K562 (cell line): Measurements from ENCODE around the gene MADCAM1. TPM values are rescaled to one million over a fixed set of nuclear protein-coding genes. Genes with fewer than 3 reads are reported as not detected.

Experiments used
- BCOR ChIP-seq: fragments of 450-650 bp; IDR thresholded peaks from 2 replicates; pipeline ENCODE4 v1.6.1; 2016
- BRD4 ChIP-seq: fragments of 200-600 bp; sonication (generic); IDR thresholded peaks from 2 replicates; pipeline ENCODE4 v1.6.1; 2017; ENCODE audit warnings: inconsistent platforms
- CBFA2T2 ChIP-seq: fragments of 450-650 bp; conservative IDR thresholded peaks from 2 replicates; pipeline ENCODE4 v1.6.1; 2017; ENCODE audit warnings: mild to moderate bottlenecking
- CHD1 ChIP-seq: fragments of 200-600 bp; sonication (generic); IDR thresholded peaks from one replicate; pipeline ENCODE4 v1.6.1; 2012; ENCODE audit warnings: mild to moderate bottlenecking, moderate library complexity, low read length, inconsistent platforms
- CREM ChIP-seq: IDR thresholded peaks from 2 replicates; pipeline ENCODE4 v1.6.1; 2014; ENCODE audit warnings: antibody characterized with exemption, low read depth
- EP400 ChIP-seq: fragments of 450-650 bp; IDR thresholded peaks from 2 replicates; pipeline ENCODE4 v1.6.1; 2017; ENCODE audit warnings: antibody characterized with exemption, mild to moderate bottlenecking, moderate library complexity
- FOSL1 ChIP-seq: fragments of 200-800 bp; sonication (Bioruptor generic); conservative IDR thresholded peaks from 2 replicates; pipeline ENCODE4 v1.6.1; 2016; ENCODE audit warnings: missing genetic modification characterization, missing compliant biosample characterization
- HSF4 ChIP-seq: fragments of 250-450 bp; sonication (Bioruptor Pico); IDR thresholded peaks from 2 replicates; pipeline ENCODE4 v2.1.2; 2022; ENCODE audit warnings: mild to moderate bottlenecking, moderate library complexity, borderline replicate concordance
- KHSRP ChIP-seq: fragments of 450-650 bp; IDR thresholded peaks from 2 replicates; pipeline ENCODE4 v1.6.1; 2017
- NCOA2 ChIP-seq, 2 experiments: fragments of 450-650 bp; IDR thresholded peaks; 2 replicates each; pipeline ENCODE4 v1.6.1; 2018; ENCODE audit warnings: mild to moderate bottlenecking in 2 of 2, moderate library complexity in 1 of 2; ENCODE audit not compliant: partially characterized antibody in 2 of 2
- NR3C1 ChIP-seq: sonication (generic); formaldehyde crosslinking; IDR thresholded peaks from 2 replicates; pipeline ENCODE4 v1.8.1; 2022; ENCODE audit warnings: missing genetic modification reagents
- RBM34 ChIP-seq: fragments of 200-400 bp; formaldehyde crosslinking; IDR thresholded peaks from 2 replicates; pipeline ENCODE4 v1.6.1; 2018; ENCODE audit warnings: low read length, borderline replicate concordance; ENCODE audit not compliant: insufficient read depth
- SETDB1 ChIP-seq: IDR thresholded peaks from one replicate; pipeline ENCODE4 v1.6.1; 2012; ENCODE audit warnings: low read length, control low read depth, inconsistent platforms
- SMAD1 ChIP-seq: fragments of 150-350 bp; IDR thresholded peaks from 2 replicates; pipeline ENCODE4 v1.6.1; 2014; ENCODE audit warnings: low read length, low read depth; ENCODE audit not compliant: partially characterized antibody
- SP1 ChIP-seq: sonication (generic); formaldehyde crosslinking; IDR thresholded peaks from 2 replicates; pipeline ENCODE4 v1.8.1; 2022; ENCODE audit warnings: mild to moderate bottlenecking, missing genetic modification reagents
- SREBF2 ChIP-seq: sonication (generic); formaldehyde crosslinking; IDR thresholded peaks from 2 replicates; pipeline ENCODE4 v1.4.0; 2020; ENCODE audit warnings: mild to moderate bottlenecking, missing genetic modification reagents
- TCF3 ChIP-seq: sonication (generic); formaldehyde crosslinking; IDR thresholded peaks from 2 replicates; pipeline ENCODE4 v1.4.0; 2020; ENCODE audit warnings: mild to moderate bottlenecking, missing genetic modification reagents
- TOE1 ChIP-seq, 2 experiments: fragments of 450-650 bp in 1 of 2; sonication (generic) in 1 of 2; formaldehyde crosslinking in 1 of 2; IDR thresholded peaks; 2 replicates each; pipeline versions ENCODE4 v1.7.1 to v1.8.0; 2016 to 2022; ENCODE audit warnings: borderline replicate concordance in 2 of 2, mild to moderate bottlenecking in 2 of 2, antibody characterized with exemption in 1 of 2, inconsistent platforms in 1 of 2, low read depth in 1 of 2, missing genetic modification reagents in 1 of 2, moderate library complexity in 1 of 2
- ZBTB17 ChIP-seq: fragments of 450-650 bp; formaldehyde crosslinking; IDR thresholded peaks from 2 replicates; pipeline ENCODE4 v1.4.0; 2020; ENCODE audit warnings: mild to moderate bottlenecking
- ZNF589 ChIP-seq: fragments of 200-800 bp; sonication (Bioruptor generic); IDR thresholded peaks from 2 replicates; pipeline ENCODE4 v1.6.1; 2016; ENCODE audit warnings: low read depth, missing genetic modification characterization, missing compliant biosample characterization
- polyA plus RNA-seq, 8 experiments: library from polyadenylated mRNA; depleted of rRNA in 4 of 8; stranded (reverse) in 5 of 8; unstranded in 3 of 8; fragments of >200 nt; fragmentation: Nextera tagmentation in 2 of 8; fragmentation: Illumina TruSeq in 1 of 8; extraction: Ambion mirVana in 2 of 8; extraction: Trizol in 1 of 8; gene quantifications; 2 replicates each; pipeline versions ENCODE4 v1.2.1 to v1.2.3, GENCODE V29; 2011 to 2014; ENCODE audit warnings: inconsistent platforms in 1 of 8, missing spikeins in 1 of 8
- total RNA-seq, 7 experiments: library from RNA; depleted of rRNA in 6 of 7; stranded (reverse); fragments of >200 nt in 6 of 7; fragmentation: Illumina TruSeq in 2 of 7; extraction: Trizol in 2 of 7; gene quantifications; 2 replicates each; pipeline versions ENCODE4 v1.2.1 to v1.2.3, GENCODE V29; 2011 to 2021; ENCODE audit warnings: low replicate concordance in 1 of 7
- TF ChIP-seq, protein P1 (sequence below): fragments of 250-450 bp; sonication (Bioruptor Pico); IDR thresholded peaks from 2 replicates; pipeline ENCODE4 v1.4.0; 2020; ENCODE audit warnings: borderline replicate concordance
- TF ChIP-seq, protein P2 (sequence below): sonication (generic); formaldehyde crosslinking; IDR thresholded peaks from 2 replicates; pipeline ENCODE4 v1.8.0; 2022; ENCODE audit warnings: missing genetic modification reagents, mild to moderate bottlenecking, moderate library complexity, borderline replicate concordance
- TF ChIP-seq, protein P3 (sequence below): fragments of 250-450 bp; sonication (Bioruptor Pico); IDR thresholded peaks from 2 replicates; pipeline ENCODE4 v1.5.1; 2021; ENCODE audit warnings: mild to moderate bottlenecking

MADCAM1 gene
- total and polyA plus RNA-seq, 9 of the 15 experiments (the other 6 are each of a cell fraction or from before 2014, with no cell fraction given) = 0.09 to 0.36 (median 0.09) TPM; not detected in 6

DNA sequence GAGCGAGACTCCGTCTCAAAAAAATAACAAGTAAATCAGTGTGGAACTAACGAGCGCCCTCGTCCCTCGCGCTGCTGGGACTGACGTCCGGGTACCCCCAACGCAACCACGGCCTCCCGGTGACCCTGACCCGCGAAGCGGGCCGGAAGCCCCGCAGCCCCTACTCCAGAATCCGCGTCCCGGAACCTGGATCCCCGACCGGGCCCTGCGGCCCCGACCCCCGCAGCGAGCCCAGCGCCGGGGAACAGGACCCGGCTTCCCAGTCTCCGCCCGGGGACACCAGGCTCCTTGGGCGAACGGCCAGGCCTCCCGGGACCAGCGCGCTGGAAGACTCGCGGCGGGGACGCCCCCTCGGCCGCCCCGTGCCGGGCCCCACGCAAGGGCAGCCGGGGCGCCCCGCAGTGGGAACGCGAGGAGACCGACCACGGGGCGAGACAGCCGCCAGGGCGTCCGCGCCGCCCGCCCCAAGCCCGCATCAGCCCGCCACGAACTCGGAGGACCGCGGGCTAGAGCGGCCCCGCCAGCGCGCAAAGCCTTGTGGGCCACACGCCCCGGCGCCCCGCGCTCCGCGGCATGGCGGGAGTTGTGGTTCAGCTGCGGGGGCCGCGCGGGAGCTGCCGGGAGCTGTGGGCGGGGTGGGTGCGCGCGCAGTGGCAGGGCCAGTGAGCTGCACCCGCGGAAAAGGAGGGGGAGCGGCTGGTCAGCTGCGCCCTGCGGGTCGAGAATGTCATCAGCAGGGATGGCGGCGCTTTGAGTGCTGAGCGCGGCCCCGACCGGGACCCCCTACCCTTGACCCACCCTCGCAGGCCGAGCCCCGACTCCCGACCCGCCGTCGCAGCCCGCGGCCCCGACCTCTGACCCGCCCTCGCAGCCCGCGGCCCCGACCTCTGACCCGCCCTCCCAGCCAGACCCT, 7.5 kb upstream of the MADCAM1 start (continued):
- peak; percentile 90 for TF ChIP-seq SP1 (CRISPR knock-in tag)
- no peak; the same call in 1 of the 2 replicates for TF ChIP-seq TOE1 (IDR thresholded peaks at IDR 0.05; ENCODE audit: borderline replicate concordance)
- peak; percentile 50; the same call in 1 of the 2 replicates for TF ChIP-seq TOE1 (CRISPR knock-in tag; IDR thresholded peaks at IDR 0.05; ENCODE audit: borderline replicate concordance, low read depth)
- no peak; the same call in 1 of the 2 replicates for TF ChIP-seq NR3C1 (CRISPR knock-in tag)
- no peak for TF ChIP-seq KHSRP
- TF ChIP-seq HSF4 = no peak
- TF ChIP-seq ZBTB17 = peak; percentile 70; the same call in 1 of the 2 replicates
- TF ChIP-seq NCOA2 (IDR thresholded peaks at IDR 0.05; ENCODE audit: partially characterized antibody in 2 of 2) = no peak
- peak; percentile 92 for TF ChIP-seq CHD1
- peak; percentile 62; the same call in 1 of the 2 replicates for TF ChIP-seq ZNF589 (CRISPR knock-in tag)
- 0 out of 2 replicates have a peak, but pooled peaks have one; percentile 33 for TF ChIP-seq RBM34
- no peak for TF ChIP-seq BCOR
- TF ChIP-seq, protein P1, sequence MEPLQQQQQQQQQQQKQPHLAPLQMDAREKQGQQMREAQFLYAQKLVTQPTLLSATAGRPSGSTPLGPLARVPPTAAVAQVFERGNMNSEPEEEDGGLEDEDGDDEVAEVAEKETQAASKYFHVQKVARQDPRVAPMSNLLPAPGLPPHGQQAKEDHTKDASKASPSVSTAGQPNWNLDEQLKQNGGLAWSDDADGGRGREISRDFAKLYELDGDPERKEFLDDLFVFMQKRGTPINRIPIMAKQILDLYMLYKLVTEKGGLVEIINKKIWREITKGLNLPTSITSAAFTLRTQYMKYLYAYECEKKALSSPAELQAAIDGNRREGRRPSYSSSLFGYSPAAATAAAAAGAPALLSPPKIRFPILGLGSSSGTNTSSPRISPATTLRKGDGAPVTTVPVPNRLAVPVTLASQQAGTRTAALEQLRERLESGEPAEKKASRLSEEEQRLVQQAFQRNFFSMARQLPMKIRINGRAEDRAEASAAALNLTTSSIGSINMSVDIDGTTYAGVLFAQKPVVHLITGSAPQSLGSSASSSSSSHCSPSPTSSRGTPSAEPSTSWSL (CRISPR knock-in tag) = 0 out of 2 replicates have a peak, but pooled peaks have one; percentile 18
- no peak for TF ChIP-seq SREBF2 (CRISPR knock-in tag)
- TF ChIP-seq CBFA2T2 = no peak
- peak; percentile 52 for TF ChIP-seq SMAD1
- 0 out of 2 replicates have a peak, but pooled peaks have one; percentile 2 for TF ChIP-seq EP400
- no peak for TF ChIP-seq BRD4
- 0 out of 2 replicates have a peak, but pooled peaks have one; percentile 21 for TF ChIP-seq FOSL1 (tag)
- TF ChIP-seq, protein P2, sequence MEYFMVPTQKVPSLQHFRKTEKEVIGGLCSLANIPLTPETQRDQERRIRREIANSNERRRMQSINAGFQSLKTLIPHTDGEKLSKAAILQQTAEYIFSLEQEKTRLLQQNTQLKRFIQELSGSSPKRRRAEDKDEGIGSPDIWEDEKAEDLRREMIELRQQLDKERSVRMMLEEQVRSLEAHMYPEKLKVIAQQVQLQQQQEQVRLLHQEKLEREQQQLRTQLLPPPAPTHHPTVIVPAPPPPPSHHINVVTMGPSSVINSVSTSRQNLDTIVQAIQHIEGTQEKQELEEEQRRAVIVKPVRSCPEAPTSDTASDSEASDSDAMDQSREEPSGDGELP (CRISPR knock-in tag) = peak; percentile 92
- TF ChIP-seq CREM = peak; percentile 88
- TF ChIP-seq, protein P3, sequence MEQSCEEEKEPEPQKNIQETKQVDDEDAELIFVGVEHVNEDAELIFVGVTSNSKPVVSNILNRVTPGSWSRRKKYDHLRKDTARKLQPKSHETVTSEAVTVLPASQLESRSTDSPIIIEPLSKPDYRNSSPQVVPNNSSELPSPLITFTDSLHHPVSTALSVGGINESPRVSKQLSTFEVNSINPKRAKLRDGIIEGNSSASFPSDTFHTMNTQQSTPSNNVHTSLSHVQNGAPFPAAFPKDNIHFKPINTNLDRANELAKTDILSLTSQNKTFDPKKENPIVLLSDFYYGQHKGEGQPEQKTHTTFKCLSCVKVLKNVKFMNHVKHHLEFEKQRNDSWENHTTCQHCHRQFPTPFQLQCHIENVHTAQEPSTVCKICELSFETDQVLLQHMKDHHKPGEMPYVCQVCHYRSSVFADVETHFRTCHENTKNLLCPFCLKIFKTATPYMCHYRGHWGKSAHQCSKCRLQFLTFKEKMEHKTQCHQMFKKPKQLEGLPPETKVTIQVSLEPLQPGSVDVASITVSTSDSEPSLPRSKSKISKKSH (CRISPR knock-in tag) = no peak
- TF ChIP-seq TCF3 = peak; percentile 40; the same call in 1 of the 2 replicates
- TF ChIP-seq SETDB1 = peak; percentile 58
